ENCODE measurements around the gene ING1. TPM values are rescaled to one million over a fixed set of nuclear protein-coding genes. Genes with fewer than 3 reads are reported as not detected.
A peak's percentile ranks its signal among the peaks of the same experiment; 100 is the strongest.
"Not testable (repeated sequence)": the region's sequence is repeated elsewhere in the genome, so short reads cannot be mapped to it uniquely, and the experiment has no call there.

ING1 gene
- total RNA-seq, 1 donor from 2014 or later = 16.5 TPM

GRCh38 chr13:110715395-110716246, 2.1 kb downstream of the ING1 start:
- peak; percentile 99 for DNase-seq (ENCODE audit: low read depth)

DNA sequence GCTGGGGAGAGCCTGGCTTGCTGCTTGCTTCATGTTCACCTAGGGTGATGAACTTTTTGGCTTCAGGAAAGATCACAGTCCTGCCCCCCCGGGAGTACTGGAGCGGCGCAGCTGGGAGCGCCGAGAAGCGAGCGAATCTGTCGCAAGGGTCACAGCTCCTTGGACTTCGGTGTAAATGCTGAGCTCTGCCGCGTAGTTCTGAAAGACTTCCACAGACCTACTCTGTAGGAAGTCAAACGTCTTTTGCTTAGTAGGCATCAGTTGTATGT, 2.7 kb downstream of the ING1 start:
- peak; percentile 18 for DNase-seq (ENCODE audit: low read depth)

- no peak for DNase-seq (ENCODE audit: low read depth)
These were observed 5.7 kb downstream of the ING1 start for GRCh38 chr13:110719036-110719710.

- no peak for DNase-seq (ENCODE audit: low read depth)
These were observed 9.5 kb downstream of the ING1 start for GRCh38 chr13:110722971-110723370.

- no peak for DNase-seq (ENCODE audit: low read depth)
These were observed 10.1 kb downstream of the ING1 start for GRCh38 chr13:110723598-110723997.

GRCh38 chr13:110726153-110726552, 12.7 kb downstream of the ING1 start:
- DNase-seq (ENCODE audit: low read depth) = not testable (repeated sequence)

GRCh38 chr13:110726726-110727125, 13.2 kb downstream of the ING1 start:
- DNase-seq (ENCODE audit: low read depth) = no peak

DNA sequence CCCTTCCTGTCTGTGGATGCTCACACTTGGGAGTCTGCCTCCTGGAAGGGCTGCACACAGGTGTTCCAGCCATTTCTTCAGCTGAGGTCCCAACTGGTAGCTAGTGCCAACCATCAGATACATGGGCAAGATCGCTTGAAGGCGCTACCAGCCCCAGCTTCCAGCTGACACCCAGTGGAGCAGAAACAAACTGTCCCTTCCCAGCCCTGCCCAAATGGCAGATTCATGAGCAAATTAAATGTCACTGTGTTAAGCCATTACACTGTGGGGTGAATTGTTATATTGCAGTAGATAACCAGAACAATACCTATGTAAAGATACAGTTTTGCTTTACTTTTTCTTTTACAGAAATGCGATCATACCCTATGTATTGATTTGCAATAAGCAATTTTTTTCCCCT, 17.6 kb downstream of the ING1 start:
- DNase-seq (ENCODE audit: low read depth) = no peak

DNA sequence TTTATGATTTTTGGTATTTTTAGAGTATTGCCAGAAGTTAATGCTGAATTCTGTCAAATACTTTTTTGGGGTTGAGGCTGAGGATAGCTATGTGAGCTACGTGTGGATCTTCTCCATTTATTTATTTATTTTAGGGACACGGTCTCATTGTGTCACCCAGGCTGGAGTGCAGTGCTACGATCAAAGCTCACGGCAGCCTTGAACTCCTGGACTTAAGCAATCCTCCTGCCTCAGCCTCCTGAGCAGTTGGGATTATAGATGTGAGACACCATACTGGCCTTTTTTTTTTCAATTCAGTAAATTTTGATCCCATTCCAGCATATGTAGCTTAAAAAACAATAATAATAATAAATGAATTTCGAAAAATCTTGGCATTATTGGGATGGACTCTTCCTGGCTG, 21.1 kb downstream of the ING1 start:
- no peak for DNase-seq (ENCODE audit: low read depth)

DNA sequence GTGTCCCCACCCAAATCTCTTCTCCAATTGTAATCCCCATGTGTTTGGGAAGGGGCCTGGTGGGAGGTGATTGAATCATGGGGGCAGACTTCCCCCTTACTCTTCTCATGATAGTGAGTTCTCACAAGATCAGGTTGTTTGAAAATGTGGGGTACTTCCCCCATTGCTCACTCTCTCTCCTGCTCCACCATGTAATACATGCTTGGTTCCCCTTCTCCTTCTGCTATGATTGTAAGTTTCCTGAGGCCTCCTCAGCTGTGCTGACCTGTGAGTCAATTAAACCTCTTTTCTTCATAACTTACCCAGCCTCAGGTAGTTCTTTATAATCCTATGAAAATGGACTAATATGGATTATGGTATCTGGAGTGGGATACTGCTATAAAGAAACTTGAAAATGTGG, 24.1 kb downstream of the ING1 start:
- DNase-seq (ENCODE audit: low read depth) = no peak

DNA sequence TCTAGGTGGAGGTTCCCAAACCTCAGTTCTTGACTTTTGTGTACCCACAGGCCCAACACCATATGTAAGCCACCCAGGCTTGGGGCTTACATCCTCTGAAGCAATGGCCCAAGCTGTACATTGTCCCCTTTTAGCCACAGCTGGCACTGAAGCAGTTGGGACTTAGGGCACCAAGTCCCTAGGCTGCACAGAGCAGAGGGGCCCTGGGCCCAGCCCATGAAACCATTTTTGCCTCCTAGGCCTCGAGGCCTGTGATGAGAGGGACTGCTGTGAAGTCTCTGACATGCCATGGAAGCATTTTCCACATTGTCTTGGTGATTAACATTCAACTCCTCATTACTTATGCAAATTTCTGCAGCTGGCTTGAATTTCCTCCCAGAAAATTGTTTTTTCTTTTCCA, 30.2 kb downstream of the ING1 start:
- DNase-seq (ENCODE audit: low read depth) = no peak

- no peak for DNase-seq (ENCODE audit: low read depth)
These were observed 32.9 kb downstream of the ING1 start for GRCh38 chr13:110746438-110746837.

GRCh38 chr13:110748271-110748670, 34.8 kb downstream of the ING1 start:
- no peak for DNase-seq (ENCODE audit: low read depth)

GRCh38 chr13:110756219-110756631, 42.7 kb downstream of the ING1 start:
- DNase-seq (ENCODE audit: low read depth) = no peak

- DNase-seq (ENCODE audit: low read depth) = no peak
These were observed 43.8 kb downstream of the ING1 start for GRCh38 chr13:110757296-110757695.

GRCh38 chr13:110758195-110758805, 44.8 kb downstream of the ING1 start:
- peak; percentile 10 for DNase-seq (ENCODE audit: low read depth)

DNA sequence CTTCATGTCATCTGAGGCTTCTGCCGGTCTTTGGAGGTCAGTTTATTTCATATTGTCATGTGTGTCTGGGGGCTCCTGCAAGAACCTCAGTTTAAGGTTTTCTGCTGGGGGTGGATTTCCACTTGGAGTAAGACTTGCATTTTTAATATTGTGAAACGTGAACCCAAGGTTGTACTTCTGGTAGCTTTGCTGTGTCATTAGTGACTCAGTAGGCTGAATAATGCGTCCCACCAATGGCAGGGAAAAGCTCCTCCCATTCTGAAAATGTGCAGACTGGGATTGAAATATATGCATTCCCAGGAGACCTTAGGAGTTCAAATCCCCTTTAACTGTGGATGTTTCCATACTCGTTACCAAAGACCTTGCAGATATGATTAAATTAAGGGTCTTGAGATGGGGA, 46.2 kb downstream of the ING1 start:
- DNase-seq (ENCODE audit: low read depth) = no peak

DNA sequence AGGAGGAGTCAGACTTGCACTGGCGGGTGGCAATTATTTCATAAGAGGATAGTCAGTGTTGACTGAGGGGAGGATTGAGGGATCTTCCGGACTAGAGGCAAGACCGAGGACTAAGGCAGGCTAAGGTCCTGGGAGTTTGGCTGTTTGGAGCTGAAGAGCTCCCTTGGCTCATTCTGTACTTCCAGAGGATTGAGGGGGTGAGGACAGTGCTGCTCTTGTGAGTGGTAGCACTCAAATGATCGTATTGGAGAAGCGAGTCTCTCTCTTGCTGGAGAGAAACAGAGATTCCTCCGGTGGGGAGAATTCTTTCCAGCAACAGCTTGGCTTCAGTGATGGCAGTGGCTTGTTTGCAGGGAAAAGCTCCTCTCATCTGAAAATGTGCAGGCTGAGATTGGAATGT, 47.1 kb downstream of the ING1 start:
- no peak for DNase-seq (ENCODE audit: low read depth)

DNA sequence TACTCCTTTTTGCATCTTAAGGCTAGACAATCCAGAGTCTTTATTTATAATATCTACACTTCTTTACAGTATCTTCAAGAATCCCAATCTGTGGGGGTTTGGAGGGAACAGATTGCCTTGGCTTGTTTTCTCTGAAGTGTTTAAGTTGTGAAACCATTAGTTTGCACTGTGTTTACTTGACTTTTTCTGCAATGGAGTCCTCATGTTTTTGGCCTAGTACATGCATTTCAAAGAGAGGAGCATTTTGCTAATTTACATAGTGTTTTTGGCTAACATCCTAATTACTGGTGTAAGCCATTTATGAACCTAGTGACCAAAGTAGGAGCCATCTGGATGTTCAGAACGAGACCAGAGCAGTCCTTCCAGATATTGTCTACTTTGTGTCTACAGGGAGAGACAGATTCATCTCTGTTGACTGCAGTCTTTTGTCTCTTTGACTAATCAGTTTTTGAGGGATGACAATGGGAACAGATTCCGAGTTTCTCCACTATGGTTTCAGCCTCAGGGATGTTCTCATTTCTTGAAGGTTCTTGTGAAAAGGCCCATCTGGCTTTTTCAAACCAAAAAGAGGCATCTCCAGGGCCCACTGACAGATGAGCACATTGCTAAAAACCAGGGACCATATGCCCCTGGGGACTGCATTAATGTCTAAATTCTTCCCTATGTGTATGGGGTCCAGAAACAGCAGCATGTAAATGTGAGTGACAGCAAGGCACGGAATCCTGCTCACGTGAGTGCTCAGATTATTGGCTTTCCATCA, 53.4 kb downstream of the ING1 start:
- DNase-seq (ENCODE audit: low read depth) = no peak

GRCh38 chr13:110767476-110767875, 54.0 kb downstream of the ING1 start:
- DNase-seq (ENCODE audit: low read depth) = no peak

DNA sequence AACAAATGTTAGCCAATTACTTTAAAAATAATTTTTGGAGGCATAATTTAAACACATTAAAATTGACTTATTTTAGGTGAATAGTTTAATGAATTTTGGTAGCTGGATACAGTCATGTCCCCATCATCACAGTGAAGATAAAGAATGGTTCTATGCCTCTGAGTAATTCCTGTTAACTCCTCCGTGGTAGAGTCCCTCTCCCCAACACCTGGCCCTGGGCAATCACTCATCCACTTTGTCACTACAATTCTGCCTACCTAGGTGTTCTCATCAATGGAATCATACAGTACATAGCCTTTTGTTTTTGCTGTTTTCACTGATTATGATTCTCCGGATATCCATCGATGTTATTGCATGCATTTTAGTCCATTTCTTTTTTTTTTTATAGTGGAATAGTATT, 55.6 kb downstream of the ING1 start:
- DNase-seq (ENCODE audit: low read depth) = no peak

GRCh38 chr13:110770678-110771077, 57.2 kb downstream of the ING1 start:
- no peak for DNase-seq (ENCODE audit: low read depth)

Data from renal cortical epithelial cell (primary cell).